ENCODE results near the gene CALN1.
"Not testable (repeated sequence)": the region's sequence is repeated elsewhere in the genome, so short reads cannot be mapped to it uniquely, and the experiment has no call there.

CALN1 gene

GRCh38 chr7:71885487-71885886, 526.7 kb downstream of the CALN1 start:
- no peak for DNase-seq (ENCODE audit: low read depth in 2 of 3, low spot score in 1 of 3)

GRCh38 chr7:71883415-71883814, 528.7 kb downstream of the CALN1 start:
- no peak for DNase-seq (ENCODE audit: low read depth in 2 of 3, low spot score in 1 of 3)

- no peak for DNase-seq (ENCODE audit: low read depth in 2 of 3, low spot score in 1 of 3)
Observed at GRCh38 chr7:71871446-71871845, 540.7 kb downstream of the CALN1 start.

GRCh38 chr7:71870812-71871211, 541.3 kb downstream of the CALN1 start:
- DNase-seq (ENCODE audit: low read depth in 2 of 3, low spot score in 1 of 3) = no peak

DNA sequence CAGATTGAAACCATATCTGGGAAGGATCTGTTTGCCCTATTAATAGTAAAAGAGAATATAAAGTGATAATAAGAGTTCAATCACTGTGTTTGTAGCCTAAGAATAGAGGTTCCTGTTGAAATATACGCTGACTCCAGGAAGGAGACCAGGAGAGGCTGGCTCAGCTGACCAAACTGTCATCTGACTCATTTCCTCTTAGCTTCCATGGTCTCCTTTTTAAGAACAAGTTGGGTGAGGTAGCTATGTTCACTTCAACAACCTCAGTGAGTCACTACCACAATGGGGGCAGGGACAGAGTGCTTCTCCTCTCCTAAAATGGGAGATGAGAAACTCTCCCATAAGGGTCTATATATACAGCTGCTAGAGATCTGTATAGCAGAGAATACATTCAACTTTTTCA, 543.3 kb downstream of the CALN1 start:
- no peak for DNase-seq (ENCODE audit: low read depth in 2 of 3, low spot score in 1 of 3)

DNA sequence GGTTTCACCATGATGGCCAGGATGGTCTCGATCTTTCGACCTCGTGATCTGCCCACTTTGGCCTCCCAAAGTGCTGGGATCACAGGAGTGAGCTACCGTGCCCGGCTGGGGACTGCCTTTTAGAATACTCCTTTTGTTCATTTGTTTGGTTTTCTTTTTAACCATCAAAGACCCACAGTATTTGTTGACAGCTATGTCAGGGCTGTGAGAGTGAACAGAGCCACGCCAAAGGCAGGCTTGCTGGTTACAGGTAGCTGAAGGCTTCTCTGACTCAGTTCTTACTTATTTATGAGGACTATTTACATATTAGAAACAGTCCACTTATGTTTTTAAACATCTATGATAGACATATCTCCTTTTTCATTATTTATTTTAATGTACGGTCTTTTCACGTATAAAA, 544.5 kb downstream of the CALN1 start:
- no peak for DNase-seq (ENCODE audit: low read depth in 2 of 3, low spot score in 1 of 3)

DNA sequence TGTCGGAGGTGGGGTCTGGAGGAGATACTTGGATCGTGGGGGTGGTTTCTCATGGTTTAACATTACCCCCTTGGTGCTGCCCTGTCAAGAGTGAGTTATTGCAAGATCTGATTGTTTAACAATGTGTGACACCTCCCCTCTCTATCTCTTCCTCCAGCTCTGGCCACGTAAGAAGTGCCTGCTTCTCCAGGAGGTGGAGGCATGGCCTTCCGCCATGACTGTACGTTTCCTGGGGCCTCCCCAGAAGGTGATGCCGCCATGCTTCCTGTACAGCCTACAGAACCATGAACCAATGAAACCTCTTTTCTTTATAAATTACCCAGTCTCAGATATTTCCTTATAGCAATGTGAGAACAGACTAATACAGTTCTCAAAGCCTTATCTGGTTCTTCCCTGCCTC, 547.0 kb downstream of the CALN1 start:
- no peak for DNase-seq (ENCODE audit: low read depth in 2 of 3, low spot score in 1 of 3)

GRCh38 chr7:71864130-71864529, 548.0 kb downstream of the CALN1 start:
- DNase-seq (ENCODE audit: low read depth in 2 of 3, low spot score in 1 of 3) = no peak

GRCh38 chr7:71860572-71860971, 551.6 kb downstream of the CALN1 start:
- no peak for DNase-seq (ENCODE audit: low read depth in 2 of 3, low spot score in 1 of 3)

GRCh38 chr7:71857338-71857737, 554.8 kb downstream of the CALN1 start:
- no peak for DNase-seq (ENCODE audit: low read depth in 2 of 3, low spot score in 1 of 3)

GRCh38 chr7:71854546-71855397, 557.4 kb downstream of the CALN1 start:
- no peak for DNase-seq (ENCODE audit: low read depth in 2 of 3, low spot score in 1 of 3)

DNA sequence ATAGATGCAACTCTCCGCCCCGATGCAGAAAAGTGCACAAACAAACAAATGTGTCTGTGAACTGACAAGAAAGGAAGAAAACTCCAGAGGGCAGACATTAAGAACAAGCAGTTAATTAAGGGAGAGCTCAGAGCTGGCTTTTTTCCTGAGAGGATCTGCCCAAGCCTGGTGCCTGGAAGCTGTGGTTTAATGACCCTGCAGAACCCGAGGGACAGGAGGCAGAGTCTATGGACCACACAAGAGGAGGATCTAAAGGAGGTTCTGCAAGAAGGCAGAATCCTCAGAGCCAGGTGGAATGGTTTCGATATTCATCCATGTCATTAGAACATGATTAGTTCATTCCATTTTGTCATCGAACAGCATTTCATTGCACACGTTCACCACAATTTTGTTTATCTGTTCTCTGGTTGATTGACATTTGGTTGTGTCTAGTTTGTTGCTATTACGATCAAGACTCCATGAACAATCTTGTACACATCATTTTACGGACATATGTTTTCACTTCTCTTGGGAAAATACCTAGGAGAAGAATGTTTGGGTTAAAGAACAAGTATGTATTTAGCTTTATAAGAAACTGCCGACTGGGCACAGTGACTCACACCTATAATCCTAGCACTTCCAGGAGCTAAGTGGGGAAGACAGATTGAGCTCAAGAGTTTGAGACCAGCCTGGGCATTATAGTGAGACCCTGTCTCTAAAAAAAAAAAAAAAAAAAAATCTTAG, 560.2 kb downstream of the CALN1 start:
- DNase-seq (ENCODE audit: low read depth in 2 of 3, low spot score in 1 of 3) = no peak

DNA sequence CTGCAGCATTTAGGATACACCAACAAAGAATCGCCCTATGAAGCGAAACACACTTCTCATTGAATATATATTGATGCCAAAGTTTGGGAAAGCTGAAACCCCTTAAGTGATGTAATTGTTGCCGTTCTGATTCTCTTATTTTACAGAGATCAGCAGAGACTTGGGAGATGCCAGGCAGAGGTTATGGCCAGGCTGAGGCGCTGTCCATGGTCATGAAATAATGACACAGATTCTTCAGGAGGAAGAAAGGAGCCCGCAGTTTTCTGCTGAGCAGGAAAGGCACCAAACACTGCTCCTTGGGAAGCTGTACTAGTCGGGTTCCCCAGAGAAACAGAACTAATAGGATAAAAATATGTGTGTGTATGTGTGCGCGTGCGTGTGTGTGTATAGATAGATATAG, 566.0 kb downstream of the CALN1 start:
- DNase-seq (ENCODE audit: low read depth in 2 of 3, low spot score in 1 of 3) = no peak

DNA sequence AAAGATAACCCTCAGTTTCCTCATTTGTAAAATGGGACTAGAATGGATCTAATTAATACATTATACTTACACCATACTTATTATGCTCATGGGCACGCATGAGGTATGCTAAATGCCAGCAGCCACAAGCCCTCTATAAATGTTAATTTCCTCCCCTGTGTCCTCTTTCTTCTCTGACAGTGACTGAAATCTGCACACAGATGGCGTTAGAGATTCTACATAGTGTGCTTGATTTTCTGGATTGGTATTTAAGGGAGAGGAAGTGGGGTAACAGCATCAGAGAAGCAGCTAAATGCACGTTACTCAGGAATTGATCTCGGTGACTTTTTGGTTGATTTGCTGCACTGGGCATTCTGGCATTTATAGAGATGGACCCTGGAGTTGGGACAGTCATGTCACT, 568.5 kb downstream of the CALN1 start:
- no peak for DNase-seq (ENCODE audit: low read depth in 2 of 3, low spot score in 1 of 3)

- no peak for DNase-seq (ENCODE audit: low read depth in 2 of 3, low spot score in 1 of 3)
Observed at GRCh38 chr7:71842786-71843185, 569.4 kb downstream of the CALN1 start.

- no peak for DNase-seq (ENCODE audit: low read depth in 2 of 3, low spot score in 1 of 3)
Observed at GRCh38 chr7:71842381-71842780, 569.8 kb downstream of the CALN1 start.

GRCh38 chr7:71835056-71835455, 577.1 kb downstream of the CALN1 start:
- DNase-seq (ENCODE audit: low read depth in 2 of 3, low spot score in 1 of 3) = no peak

- no peak for DNase-seq (ENCODE audit: low read depth in 2 of 3, low spot score in 1 of 3)
Observed at GRCh38 chr7:71829515-71829914, 582.6 kb downstream of the CALN1 start.

DNA sequence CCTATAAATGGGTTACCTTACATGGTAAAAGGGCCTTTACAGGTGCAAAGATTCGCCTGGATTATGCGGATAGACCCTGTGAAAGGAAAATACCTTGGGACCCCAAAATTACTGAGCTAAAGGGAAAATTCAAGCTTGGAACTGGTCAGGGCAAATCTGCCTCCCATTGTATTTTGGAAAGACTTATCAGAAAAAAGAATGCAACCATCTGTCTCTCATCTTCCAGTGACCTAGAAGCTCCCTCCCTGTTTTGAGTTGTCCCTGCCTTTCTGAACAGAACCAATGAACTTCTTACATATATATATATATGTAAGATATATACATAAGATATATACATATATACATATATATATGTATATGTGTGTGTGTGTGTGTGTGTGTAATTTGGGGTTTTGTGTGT, 583.8 kb downstream of the CALN1 start:
- DNase-seq (ENCODE audit: low read depth in 2 of 3, low spot score in 1 of 3) = no peak

DNA sequence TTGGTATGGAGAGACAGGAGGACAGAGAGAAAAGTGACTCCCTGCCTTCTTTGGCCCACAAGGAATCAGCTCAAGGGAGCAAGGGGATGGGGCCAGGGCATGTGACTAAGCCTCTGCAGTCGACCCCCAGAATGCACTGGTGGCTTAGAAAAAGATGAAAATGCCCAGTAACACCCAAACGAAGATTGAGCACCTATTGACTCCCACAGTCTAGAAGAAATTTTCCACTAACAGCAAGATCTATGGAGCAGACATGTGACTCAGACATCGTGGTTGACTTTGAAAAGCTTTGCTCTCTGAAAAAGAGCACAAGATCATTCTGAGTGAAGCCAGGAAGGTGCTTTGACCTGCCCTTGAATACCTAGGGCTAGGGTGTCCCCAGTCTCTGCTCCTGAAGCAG, 586.0 kb downstream of the CALN1 start:
- no peak for DNase-seq (ENCODE audit: low read depth in 2 of 3, low spot score in 1 of 3)

- DNase-seq (ENCODE audit: low read depth in 2 of 3, low spot score in 1 of 3) = no peak
Observed at GRCh38 chr7:71824006-71824760, 588.0 kb downstream of the CALN1 start.

DNA sequence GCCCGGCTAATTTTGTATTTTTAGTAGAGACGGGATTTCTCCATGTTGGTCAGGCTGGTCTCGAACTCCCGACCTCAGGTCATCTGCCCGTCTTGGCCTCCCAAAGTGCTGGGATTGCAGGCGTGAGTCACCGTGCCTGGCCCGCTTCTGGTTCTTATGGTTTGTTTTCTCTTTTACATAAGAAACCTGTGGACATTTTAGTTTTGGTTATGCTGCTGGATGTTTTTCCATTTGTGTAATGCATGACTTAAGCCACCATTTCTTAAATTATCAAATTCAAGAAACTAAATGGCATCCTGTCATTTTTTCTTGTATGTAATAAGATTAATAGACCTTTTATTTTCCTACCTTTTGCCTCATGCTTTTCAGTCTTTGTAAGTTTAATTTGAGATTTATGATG, 589.7 kb downstream of the CALN1 start:
- DNase-seq (ENCODE audit: low read depth in 2 of 3, low spot score in 1 of 3) = not testable (repeated sequence)

All from stimulated activated CD4-positive, alpha-beta T cell treated with anti-CD3 and anti-CD28 coated beads, Interleukin-12 subunit alpha, Interleukin-12 subunit beta, amount 100 ng/mL, for 48 hours (primary cell).